Occipital lobe (tissue), 2 donors: ENCODE results near the gene RHBDF1. TPM values are rescaled to one million over a fixed set of nuclear protein-coding genes. Genes with fewer than 3 reads are reported as not detected.

Experiments
- DNase-seq: peaks from one replicate; lab custom pipeline; 2025; lab: John Stamatoyannopoulos, UW
- total RNA-seq: library from RNA; depleted of rRNA; stranded (reverse); fragments of >200 nt; gene quantifications from one replicate; pipeline ENCODE4 v1.2.3, GENCODE V29; 2014

RHBDF1 gene
- total RNA-seq, 1 donor from 2014 or later: 3.0 TPM

DNA sequence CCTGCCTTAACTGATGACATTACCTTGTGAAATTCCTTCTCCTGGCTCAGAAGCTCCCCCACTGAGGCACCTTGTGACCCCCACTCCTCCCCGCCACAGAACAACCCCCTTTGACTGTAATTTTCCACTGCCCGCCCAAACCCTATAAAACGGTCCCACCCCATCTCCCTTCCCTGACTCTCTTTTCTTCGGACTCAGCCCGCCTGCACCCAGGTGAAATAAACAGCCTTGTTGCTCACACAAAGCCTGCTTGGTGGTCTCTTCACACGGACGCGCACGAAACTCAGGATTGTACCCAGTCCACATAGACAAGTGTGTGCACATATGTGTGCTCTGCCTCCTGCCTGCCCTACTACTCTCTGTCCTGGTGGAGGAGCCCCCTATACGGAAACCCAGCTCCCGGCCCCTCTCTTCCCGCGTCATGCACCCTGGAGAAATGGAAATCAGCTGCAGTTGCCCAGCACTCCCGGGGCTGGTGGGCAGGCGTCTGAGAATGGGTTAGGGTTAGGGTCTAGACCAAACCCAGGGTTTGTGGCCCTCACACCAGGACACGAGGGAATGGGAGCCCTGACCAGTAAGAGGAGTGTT lies 2.4 kb upstream of the RHBDF1 start:
- DNase-seq: no peak

DNA sequence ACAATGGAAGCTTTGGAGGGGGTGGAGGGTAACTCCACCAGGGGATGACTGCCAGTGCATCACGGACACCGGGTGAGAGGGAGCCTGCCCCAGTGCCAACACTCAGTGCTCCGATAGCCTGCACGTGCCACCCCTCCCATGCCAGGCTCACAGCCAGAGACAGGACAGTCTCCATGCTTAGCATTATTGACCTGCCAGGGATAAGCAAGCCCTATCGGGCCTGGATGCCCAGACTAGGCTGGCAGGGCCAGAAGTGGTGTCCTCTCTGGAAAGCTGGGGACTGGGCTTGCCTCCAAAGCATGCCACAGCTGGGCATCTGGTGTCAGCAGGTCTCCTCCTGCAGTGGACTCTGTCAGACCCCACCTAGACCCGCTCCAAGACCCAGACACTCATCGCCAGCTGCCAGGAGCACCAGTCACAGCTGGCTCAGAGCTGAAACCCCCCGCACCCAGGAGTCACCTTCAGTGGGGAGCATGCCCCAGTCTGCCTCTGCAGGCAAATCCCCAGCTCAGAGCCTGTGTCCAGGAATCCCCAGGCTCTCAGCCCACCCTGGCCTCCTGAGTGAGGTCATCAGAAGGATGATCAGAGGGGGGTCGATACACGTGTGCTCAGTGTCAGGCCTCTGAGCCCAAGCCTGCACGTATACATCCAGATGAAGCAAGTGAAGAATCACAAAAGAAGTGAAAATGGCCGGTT lies 1.8 kb upstream of the RHBDF1 start:
- no peak for DNase-seq

- DNase-seq: no peak
Measured at GRCh38 chr16:71540-72401, 660 bp downstream of the RHBDF1 start.

GRCh38 chr16:71210-71539 lies 1.3 kb downstream of the RHBDF1 start:
- no peak for DNase-seq

- DNase-seq: no peak
Measured at GRCh38 chr16:69181-69580, 3.2 kb downstream of the RHBDF1 start.

GRCh38 chr16:67884-68789 lies 4.3 kb downstream of the RHBDF1 start:
- DNase-seq: no peak

DNA sequence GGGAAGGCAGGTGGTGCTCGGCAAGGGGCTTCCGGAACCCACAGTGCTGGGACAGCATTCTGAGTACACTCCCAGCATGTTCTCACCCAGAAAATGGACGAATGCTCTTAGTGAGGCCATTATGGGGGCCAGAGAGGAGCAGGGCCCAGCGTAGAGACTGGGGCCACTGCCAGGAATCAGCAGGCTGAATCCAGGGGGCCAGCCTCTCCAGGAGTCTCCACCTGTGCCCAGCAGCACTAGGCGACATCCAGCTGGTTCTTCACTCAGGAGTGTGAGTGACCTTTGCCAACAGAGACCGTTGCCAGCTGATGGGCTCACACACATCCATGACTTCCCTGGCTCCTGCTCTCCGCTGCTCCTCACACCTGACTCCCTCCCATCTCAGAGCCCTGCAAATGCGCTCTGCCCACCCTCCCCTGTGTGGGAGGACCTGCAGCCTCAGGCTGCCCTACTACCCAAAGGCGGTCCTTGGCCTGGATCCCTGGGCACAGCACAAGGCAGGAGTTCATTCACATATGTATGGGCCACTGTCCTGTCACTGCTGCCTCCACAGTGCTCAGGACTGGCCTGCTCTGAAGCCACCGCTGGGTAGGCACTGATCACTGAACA lies 5.1 kb downstream of the RHBDF1 start:
- no peak for DNase-seq

GRCh38 chr16:66309-67182 lies 5.9 kb downstream of the RHBDF1 start:
- no peak for DNase-seq

DNA sequence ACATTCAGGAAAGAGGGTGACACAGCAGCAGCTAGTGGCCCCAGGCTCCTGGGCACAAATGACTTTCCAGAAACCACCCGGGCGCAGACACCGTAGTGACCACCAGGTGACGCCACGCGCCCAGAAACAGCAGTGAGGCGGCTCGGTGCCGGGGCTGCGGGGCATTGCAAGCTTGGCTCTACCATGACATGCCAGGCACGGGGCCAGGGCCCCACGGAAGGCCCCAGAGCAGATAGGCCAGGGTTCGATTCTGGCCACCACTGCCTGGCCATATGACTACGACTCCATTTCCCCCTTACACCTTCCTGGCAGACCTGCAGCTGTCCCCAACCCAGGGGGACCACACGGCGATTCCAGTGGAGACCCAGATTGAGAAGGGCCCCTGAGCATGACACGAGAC lies 6.7 kb downstream of the RHBDF1 start:
- peak; percentile 47 for DNase-seq

- DNase-seq: no peak
Measured at GRCh38 chr16:64914-65255, 7.5 kb downstream of the RHBDF1 start.

- DNase-seq: no peak
Measured at GRCh38 chr16:63998-64913, 8.2 kb downstream of the RHBDF1 start.

DNA sequence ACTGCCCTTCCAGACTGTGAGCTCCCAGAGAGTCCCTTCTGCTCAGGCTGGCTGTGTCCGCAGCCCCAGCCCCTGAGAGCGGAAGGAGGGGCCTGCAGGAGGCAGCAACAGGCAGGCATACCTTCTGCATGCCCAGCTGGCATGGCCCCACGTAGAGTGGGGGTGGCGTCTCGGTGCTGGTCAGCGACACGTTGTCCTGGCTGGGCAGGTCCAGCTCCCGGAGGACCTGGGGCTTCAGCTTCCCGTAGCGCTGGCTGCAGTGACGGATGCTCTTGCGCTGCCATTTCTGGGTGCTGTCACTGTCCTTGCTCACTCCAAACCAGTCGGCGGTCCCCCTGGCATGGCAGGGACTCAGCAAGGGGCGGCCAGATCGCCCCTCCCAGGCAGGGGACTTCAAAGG lies 9.0 kb downstream of the RHBDF1 start:
- no peak for DNase-seq

DNA sequence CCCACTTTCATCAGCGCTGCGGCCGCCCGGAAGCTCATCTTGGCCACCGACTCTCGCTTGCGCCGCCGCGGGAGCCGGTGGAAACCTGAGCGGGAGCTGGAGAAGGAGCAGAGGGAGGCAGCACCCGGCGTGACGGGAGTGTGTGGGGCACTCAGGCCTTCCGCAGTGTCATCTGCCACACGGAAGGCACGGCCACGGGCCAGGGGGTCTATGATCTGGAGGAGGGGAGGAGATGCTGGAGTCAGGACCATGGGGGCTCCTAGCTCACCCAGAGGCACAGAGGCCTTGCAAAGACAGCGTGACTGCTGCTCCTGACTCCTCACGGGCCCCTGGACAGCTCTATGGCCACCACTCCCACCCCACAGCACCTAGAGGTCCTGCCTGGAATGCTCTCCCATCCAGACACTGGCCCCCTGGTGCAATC lies 9.5 kb downstream of the RHBDF1 start:
- DNase-seq: no peak

GRCh38 chr16:62283-62967 lies 10.0 kb downstream of the RHBDF1 start:
- no peak for DNase-seq

DNA sequence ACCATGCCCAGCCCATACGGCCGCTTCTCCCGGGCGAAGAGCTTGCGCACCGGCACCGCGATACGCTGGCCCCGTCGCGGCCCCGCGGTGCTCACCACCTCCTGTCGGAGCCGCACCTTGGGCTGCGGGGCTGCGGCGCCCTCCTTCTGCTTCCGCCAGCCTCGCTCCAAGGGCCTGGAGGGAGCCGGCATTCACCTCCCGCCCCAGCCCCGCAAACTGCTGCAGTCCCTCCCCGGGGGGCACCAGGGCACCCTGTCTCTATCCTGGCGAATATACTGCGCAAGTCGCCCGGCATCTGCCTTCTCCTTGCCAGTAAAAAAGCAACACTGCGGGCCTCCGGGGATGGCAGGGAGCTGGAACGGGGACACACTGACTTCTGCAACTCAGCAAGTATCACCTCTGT lies 10.6 kb downstream of the RHBDF1 start:
- no peak for DNase-seq

DNA sequence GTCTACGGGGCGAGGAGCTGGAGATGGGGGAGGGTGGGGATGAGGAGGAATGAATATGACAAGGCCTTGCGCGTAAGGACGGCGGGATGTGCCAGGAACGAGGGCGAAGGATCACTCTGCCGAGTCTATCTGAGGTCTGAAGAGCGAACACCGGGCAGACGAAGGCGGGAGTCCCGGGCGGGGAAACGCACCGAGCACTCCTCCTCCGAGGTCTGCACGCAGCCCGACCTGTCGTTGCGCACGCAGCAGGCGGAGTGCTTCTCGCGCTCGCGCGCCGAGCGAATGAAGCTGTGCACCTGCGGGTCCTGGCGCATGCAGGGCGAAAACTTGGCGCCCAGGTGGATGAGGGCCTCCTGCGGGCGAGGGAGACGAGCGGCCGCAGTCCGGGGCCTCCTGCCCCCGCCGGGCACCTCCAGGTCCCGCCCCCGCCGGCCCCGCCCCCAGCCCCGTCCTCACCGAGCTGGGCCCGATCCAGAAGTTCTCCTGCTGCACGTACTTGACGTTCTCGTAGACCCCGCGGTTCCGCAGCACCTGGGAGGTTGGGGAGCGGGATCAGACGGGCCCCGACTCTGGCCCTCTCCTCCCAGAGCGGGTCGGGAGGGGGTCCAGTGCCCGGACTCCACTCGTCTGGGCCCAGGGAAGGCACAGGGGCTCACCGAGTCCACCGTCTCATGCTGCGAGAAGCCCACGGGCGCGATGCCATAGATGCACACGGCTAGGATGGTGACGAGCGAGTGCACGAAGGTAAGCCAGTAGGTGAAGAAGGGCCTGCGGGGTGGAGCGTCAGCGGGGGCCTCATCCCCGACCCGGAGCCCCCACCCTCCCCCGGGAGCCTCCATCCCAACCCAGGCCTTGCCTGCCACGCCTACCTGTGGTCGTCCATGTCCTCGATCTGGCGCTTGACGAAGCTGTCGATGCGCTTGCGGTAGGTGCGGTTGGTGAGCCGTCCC lies 11.2 kb downstream of the RHBDF1 start:
- DNase-seq: no peak

- no peak for DNase-seq
Measured at GRCh38 chr16:60166-60565, 12.3 kb downstream of the RHBDF1 start.
